CD14-positive monocyte (primary cell): ENCODE data around the gene ZNF670. TPM values are rescaled to one million over a fixed set of nuclear protein-coding genes. Genes with fewer than 3 reads are reported as not detected.
A peak's percentile ranks its signal among the peaks of the same experiment; 100 is the strongest.

Experiments
- DNase-seq, 3 donors: peaks; one replicate each; pipeline ENCODE4 v3.0.0-alpha.2; 2011 to 2022
- H2AFZ ChIP-seq: 2 replicates; pipeline ENCODE4 v1.6.0; 2012; ENCODE audit warnings: mild to moderate bottlenecking, low read depth, low read length, inconsistent platforms; ENCODE audit not compliant: insufficient read depth, poor library complexity, severe bottlenecking
- H3K27ac ChIP-seq, 2 donors: 1 replicate in 1 of 2; 2 replicates in 1 of 2; pipeline ENCODE4 v1.5.1; 2012 to 2013; ENCODE audit warnings: low read length in 2 of 2, control low read depth in 1 of 2, inconsistent platforms in 1 of 2, low read depth in 1 of 2, mild to moderate bottlenecking in 1 of 2
- H3K27me3 ChIP-seq, 2 donors: one replicate each; pipeline versions ENCODE4 v1.6.0 to v1.6.1; 2011 to 2013; ENCODE audit warnings: low read length in 2 of 2; ENCODE audit not compliant: control insufficient read depth in 2 of 2, insufficient read depth in 2 of 2
- H3K36me3 ChIP-seq, 2 donors: replicated peaks in 1 of 2; 1 replicate in 1 of 2; 2 replicates in 1 of 2; pipeline versions ENCODE4 v1.5.1 to v1.6.1; 2012 to 2013; ENCODE audit warnings: low read length in 2 of 2, control low read depth in 1 of 2, inconsistent platforms in 1 of 2, mild to moderate bottlenecking in 1 of 2; ENCODE audit not compliant: insufficient read depth in 2 of 2, control insufficient read depth in 1 of 2
- H3K4me1 ChIP-seq, 2 donors: 1 replicate in 1 of 2; 2 replicates in 1 of 2; pipeline versions ENCODE4 v1.5.1 to v1.6.1; 2012 to 2013; ENCODE audit warnings: low read length in 2 of 2, control low read depth in 1 of 2, inconsistent platforms in 1 of 2, mild to moderate bottlenecking in 1 of 2, moderate library complexity in 1 of 2; ENCODE audit not compliant: insufficient read depth in 2 of 2, control insufficient read depth in 1 of 2
- H3K4me2 ChIP-seq: replicated peaks from 2 replicates; pipeline ENCODE3; 2012; ENCODE audit warnings: low read length, moderate library complexity, mild to moderate bottlenecking; ENCODE audit not compliant: poor library complexity, severe bottlenecking; ENCODE audit errors: extremely low read depth
- H3K4me3 ChIP-seq, 3 experiments: fragments of 200-600 bp in 1 of 3; sonication (generic) in 1 of 3; replicated peaks in 1 of 3; 1 replicate in 2 of 3; 2 replicates in 1 of 3; pipeline ENCODE4 v1.5.1; 2011 to 2013; ENCODE audit warnings: low read length in 3 of 3, mild to moderate bottlenecking in 3 of 3, control low read depth in 2 of 3, low read depth in 2 of 3, inconsistent platforms in 1 of 3, moderate library complexity in 1 of 3
- H3K79me2 ChIP-seq: 2 replicates; pipeline ENCODE4 v1.6.0; 2012; ENCODE audit warnings: mild to moderate bottlenecking, control low read depth, inconsistent platforms, low read length, moderate library complexity; ENCODE audit not compliant: insufficient read depth
- H3K9ac ChIP-seq: 2 replicates; pipeline ENCODE4 v1.6.0; 2017; ENCODE audit warnings: low read length, mild to moderate bottlenecking; ENCODE audit not compliant: insufficient read depth, poor library complexity, severe bottlenecking
- H3K9me3 ChIP-seq, 2 donors: replicated peaks in 1 of 2; 1 replicate in 1 of 2; 2 replicates in 1 of 2; pipeline versions ENCODE4 v1.5.1 to v1.6.1; 2012 to 2013; ENCODE audit warnings: low read length in 2 of 2, control low read depth in 1 of 2; ENCODE audit not compliant: control insufficient read depth in 1 of 2, insufficient read depth in 1 of 2
- H4K20me1 ChIP-seq: 2 replicates; pipeline ENCODE4 v1.6.0; 2012; ENCODE audit warnings: mild to moderate bottlenecking, low read length, control low read depth, moderate library complexity; ENCODE audit not compliant: insufficient read depth
- H3K27ac Mint-ChIP-seq, 7 donors: one replicate each; pipeline ENCODE4 v1.8.0; 2020; ENCODE audit warnings: mild to moderate bottlenecking in 7 of 7, mixed read lengths in 7 of 7, moderate library complexity in 6 of 7, inconsistent platforms in 2 of 7
- H3K27me3 Mint-ChIP-seq, 3 donors: one replicate each; pipeline ENCODE4 v1.8.0; 2021 to 2022; ENCODE audit warnings: low read depth in 3 of 3, mild to moderate bottlenecking in 3 of 3, mixed read lengths in 3 of 3, moderate library complexity in 3 of 3, inconsistent platforms in 1 of 3
- H3K36me3 Mint-ChIP-seq, 2 donors: one replicate each; pipeline ENCODE4 v1.8.0; 2020; ENCODE audit warnings: mixed read lengths in 2 of 2, inconsistent platforms in 1 of 2, mild to moderate bottlenecking in 1 of 2
- H3K4me1 Mint-ChIP-seq: one replicate; pipeline ENCODE4 v1.8.0; 2020; ENCODE audit warnings: mild to moderate bottlenecking, mixed read lengths
- H3K4me3 Mint-ChIP-seq, 2 donors: one replicate each; pipeline ENCODE4 v1.8.0; 2020; ENCODE audit warnings: mild to moderate bottlenecking in 2 of 2, mixed read lengths in 2 of 2, moderate library complexity in 1 of 2
- H3K9me3 Mint-ChIP-seq, 7 donors: one replicate each; pipeline ENCODE4 v1.8.0; 2020 to 2022; ENCODE audit warnings: mixed read lengths in 7 of 7, mild to moderate bottlenecking in 6 of 7, moderate library complexity in 6 of 7, inconsistent platforms in 2 of 7
- WGBS: methylation state at CpG from one replicate; pipeline ENCODE4 v1.1.5; 2013; ENCODE audit warnings: missing lambda C conversion rate; ENCODE audit not compliant: insufficient coverage; 5-methylcytosine and 5-hydroxymethylcytosine counted together
- intact Hi-C, 2 donors: fragments of 100-400 bp; cut with micrococcal nuclease; formaldehyde crosslinking; loops; one replicate each; pipeline versions ENCODE4 v1.15.0 to v1.15.1; 2023
- polyA plus RNA-seq, 3 donors: library from polyadenylated mRNA; depleted of rRNA in 1 of 3; unstranded in 2 of 3; stranded (reverse) in 1 of 3; fragments of 300-500 nt in 2 of 3; fragments of >200 nt in 1 of 3; fragmentation: Illumina TruSeq in 2 of 3; gene quantifications; 1 replicate in 2 of 3; 2 replicates in 1 of 3; pipeline ENCODE4 v1.2.3, GENCODE V29; 2012 to 2021
- TF ChIP-seq, protein P1 (sequence below): fragments of 200-600 bp; IDR thresholded peaks from one replicate; pipeline ENCODE4 v1.8.0; 2022; ENCODE audit warnings: antibody characterized with exemption, mild to moderate bottlenecking

ZNF670 gene
- polyA plus RNA-seq, 3 donors, result 0.43 to 1.3 (median 0.44) TPM

DNA sequence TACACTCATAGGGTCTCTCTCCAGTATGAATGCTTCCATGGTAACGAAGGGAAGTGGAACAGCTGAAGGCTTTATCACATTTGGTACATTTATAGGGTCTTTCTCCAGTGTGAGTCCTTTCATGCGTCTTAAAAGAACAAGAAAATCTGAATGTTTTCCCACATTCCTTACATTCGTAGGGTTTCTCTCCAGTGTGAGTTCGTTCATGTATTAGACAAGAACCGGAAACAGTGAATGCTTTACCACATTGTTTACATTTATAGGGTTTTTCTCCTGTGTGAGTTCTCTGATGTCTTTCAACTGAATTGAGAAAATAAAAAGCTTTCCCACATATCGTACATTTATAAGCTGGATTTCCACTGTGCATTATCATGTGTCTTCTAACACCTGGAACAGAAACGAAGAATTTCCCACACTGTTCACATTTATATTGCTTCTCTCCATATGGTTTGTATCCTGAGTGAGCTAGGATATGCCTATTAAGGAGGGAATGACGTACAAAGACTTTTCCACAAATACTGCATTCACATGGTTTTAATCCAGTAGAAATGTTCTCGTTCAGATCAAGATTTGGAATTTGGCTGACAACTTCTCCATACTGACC lies 22.2 kb upstream of the ZNF670 start:
- Histone ChIP-seq H3K27me3 (peaks cover 0 to 5% of the 10 kb centered on the region in 2 donors), H3K4me3 (peak overlapping the region in 1 of 3 experiments; percentile 30), H2AFZ (no peak overlapping the region), H3K4me2 (no peak overlapping the region), H3K9me3 (peaks cover 53 to 71% of the 10 kb centered on the region in 2 donors), H4K20me1 (no peaks in the 10 kb centered on the region), H3K9ac (no peak overlapping the region), H3K36me3 (peaks cover 23 to 40% of the 10 kb centered on the region in 2 donors), H3K27ac (no peak overlapping the region), H3K79me2 (peaks cover 21% of the 10 kb centered on the region), H3K4me1 (peaks cover 12% of the 10 kb centered on the region in 2 donors)
- peaks cover 39 to 65% of the 10 kb centered on the region in 2 donors for H3K36me3 Mint-ChIP-seq
- peaks cover under 1 to 4% (median 3%) of the 10 kb centered on the region in 3 donors for H3K27me3 Mint-ChIP-seq
- peaks cover 45 to 87% (median 79%) of the 10 kb centered on the region in 7 donors for H3K9me3 Mint-ChIP-seq
- intact Hi-C loops, result loop anchor here in 1 of 2 donors (10.0 kb wide), 1 partner anchor 114 kb away; no protein-coding TSS in a partner anchor
- no peak for DNase-seq
- no peak overlapping the region for H3K27ac Mint-ChIP-seq
- no peak overlapping the region for H3K4me3 Mint-ChIP-seq
- TF ChIP-seq, protein P1, sequence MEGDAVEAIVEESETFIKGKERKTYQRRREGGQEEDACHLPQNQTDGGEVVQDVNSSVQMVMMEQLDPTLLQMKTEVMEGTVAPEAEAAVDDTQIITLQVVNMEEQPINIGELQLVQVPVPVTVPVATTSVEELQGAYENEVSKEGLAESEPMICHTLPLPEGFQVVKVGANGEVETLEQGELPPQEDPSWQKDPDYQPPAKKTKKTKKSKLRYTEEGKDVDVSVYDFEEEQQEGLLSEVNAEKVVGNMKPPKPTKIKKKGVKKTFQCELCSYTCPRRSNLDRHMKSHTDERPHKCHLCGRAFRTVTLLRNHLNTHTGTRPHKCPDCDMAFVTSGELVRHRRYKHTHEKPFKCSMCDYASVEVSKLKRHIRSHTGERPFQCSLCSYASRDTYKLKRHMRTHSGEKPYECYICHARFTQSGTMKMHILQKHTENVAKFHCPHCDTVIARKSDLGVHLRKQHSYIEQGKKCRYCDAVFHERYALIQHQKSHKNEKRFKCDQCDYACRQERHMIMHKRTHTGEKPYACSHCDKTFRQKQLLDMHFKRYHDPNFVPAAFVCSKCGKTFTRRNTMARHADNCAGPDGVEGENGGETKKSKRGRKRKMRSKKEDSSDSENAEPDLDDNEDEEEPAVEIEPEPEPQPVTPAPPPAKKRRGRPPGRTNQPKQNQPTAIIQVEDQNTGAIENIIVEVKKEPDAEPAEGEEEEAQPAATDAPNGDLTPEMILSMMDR, result no peak
- WGBS, result no CpG with 5 or more reads among the region's 9 CpGs
- peaks cover 14% of the 10 kb centered on the region for H3K4me1 Mint-ChIP-seq

DNA sequence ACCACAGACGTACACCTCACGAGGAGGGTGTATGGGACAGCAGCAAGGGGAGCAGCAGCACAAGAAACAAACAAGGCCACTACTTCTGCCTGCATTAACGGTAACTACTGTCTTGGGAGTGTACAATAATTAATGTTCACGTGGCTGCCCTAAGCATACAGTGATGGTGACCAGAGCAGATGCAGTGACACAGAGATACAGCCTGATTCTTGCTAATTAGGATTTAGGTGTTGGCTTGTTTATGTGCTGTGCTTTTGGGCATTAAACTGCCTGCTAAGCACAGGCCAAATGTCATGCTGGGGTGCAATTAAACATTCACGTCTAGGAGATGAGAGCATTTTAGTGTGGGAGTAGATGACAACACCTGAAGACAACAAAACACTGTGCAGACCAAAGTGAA lies 18.3 kb upstream of the ZNF670 start:
- Histone ChIP-seq H3K79me2 (peaks cover 7% of the 10 kb centered on the region), H3K9me3 (peaks cover 55 to 74% of the 10 kb centered on the region in 2 donors), H3K27ac (no peak overlapping the region), H3K36me3 (peaks cover 22 to 34% of the 10 kb centered on the region in 2 donors), H3K4me1 (no peaks in the 10 kb centered on the region), H4K20me1 (no peaks in the 10 kb centered on the region), H3K4me3 (no peak overlapping the region), H3K4me2 (no peak overlapping the region), H2AFZ (no peak overlapping the region), H3K27me3 (no peaks in the 10 kb centered on the region), H3K9ac (no peak overlapping the region)
- Mint-ChIP-seq H3K27me3 (peaks cover 0 to 1% (median under 1%) of the 10 kb centered on the region in 3 donors), H3K4me1 (no peaks in the 10 kb centered on the region), H3K9me3 (peaks cover 41 to 83% (median 73%) of the 10 kb centered on the region in 7 donors), H3K27ac (no peak overlapping the region), H3K36me3 (peaks cover 28 to 51% of the 10 kb centered on the region in 2 donors), H3K4me3 (no peak overlapping the region)
- intact Hi-C loops, result no loop called here
- 96% methylated on average over 5 of the region's 5 CpGs for WGBS
- TF ChIP-seq, protein P1, result no peak
- DNase-seq, result no peak
